ENCODE data around the gene BCL11A. TPM values are rescaled to one million over a fixed set of nuclear protein-coding genes. Genes with fewer than 3 reads are reported as not detected.

BCL11A gene
- polyA plus RNA-seq, 1 experiment = 0.60 TPM

GRCh38 chr2:60505240-60505879 is 48.1 kb downstream of the BCL11A start:
- TF ChIP-seq, protein P1, sequence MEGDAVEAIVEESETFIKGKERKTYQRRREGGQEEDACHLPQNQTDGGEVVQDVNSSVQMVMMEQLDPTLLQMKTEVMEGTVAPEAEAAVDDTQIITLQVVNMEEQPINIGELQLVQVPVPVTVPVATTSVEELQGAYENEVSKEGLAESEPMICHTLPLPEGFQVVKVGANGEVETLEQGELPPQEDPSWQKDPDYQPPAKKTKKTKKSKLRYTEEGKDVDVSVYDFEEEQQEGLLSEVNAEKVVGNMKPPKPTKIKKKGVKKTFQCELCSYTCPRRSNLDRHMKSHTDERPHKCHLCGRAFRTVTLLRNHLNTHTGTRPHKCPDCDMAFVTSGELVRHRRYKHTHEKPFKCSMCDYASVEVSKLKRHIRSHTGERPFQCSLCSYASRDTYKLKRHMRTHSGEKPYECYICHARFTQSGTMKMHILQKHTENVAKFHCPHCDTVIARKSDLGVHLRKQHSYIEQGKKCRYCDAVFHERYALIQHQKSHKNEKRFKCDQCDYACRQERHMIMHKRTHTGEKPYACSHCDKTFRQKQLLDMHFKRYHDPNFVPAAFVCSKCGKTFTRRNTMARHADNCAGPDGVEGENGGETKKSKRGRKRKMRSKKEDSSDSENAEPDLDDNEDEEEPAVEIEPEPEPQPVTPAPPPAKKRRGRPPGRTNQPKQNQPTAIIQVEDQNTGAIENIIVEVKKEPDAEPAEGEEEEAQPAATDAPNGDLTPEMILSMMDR (IDR thresholded peaks at IDR 0.05; ENCODE audit: insufficient read depth, low read depth, low read length) = no peak
- no peak overlapping the region for H3K4me3 ChIP-seq (ENCODE audit: low read depth, low read length)
- no peak for DNase-seq (ENCODE audit: low read depth)
- no peaks in the 10 kb centered on the region for H3K27me3 ChIP-seq (ENCODE audit: control insufficient read depth, insufficient read depth, low read length)
- H3K36me3 ChIP-seq (ENCODE audit: control insufficient read depth, insufficient read depth, low read length) = no peaks in the 10 kb centered on the region
- ChIA-PET POLR2A (no interaction called here), CTCF (interaction anchor here (0.6 to 1.7 kb wide), 5 partner anchors 10 to 1611 kb away, joined by 3 to 4 read pairs (median 4); no protein-coding TSS in a partner anchor)

- POLR2A ChIA-PET = no interaction called here
- H3K36me3 ChIP-seq (ENCODE audit: control insufficient read depth, insufficient read depth, low read length) = no peaks in the 10 kb centered on the region
- CTCF ChIA-PET = interaction anchor here (1.7 kb wide), 1 partner anchor 46 kb away, joined by 4 read pairs; no protein-coding TSS in a partner anchor
- TF ChIP-seq, protein P1 (IDR thresholded peaks at IDR 0.05; ENCODE audit: insufficient read depth, low read depth, low read length) = no peak
- no peak overlapping the region for H3K4me3 ChIP-seq (ENCODE audit: low read depth, low read length)
- no peak for DNase-seq (ENCODE audit: low read depth)
- H3K27me3 ChIP-seq (ENCODE audit: control insufficient read depth, insufficient read depth, low read length) = no peaks in the 10 kb centered on the region
Observed at GRCh38 chr2:60504049-60504448, 49.4 kb downstream of the BCL11A start.

- DNase-seq (ENCODE audit: low read depth) = no peak
- ChIA-PET CTCF (no interaction called here), POLR2A (no interaction called here)
- TF ChIP-seq, protein P1 (IDR thresholded peaks at IDR 0.05; ENCODE audit: insufficient read depth, low read depth, low read length) = no peak
- Histone ChIP-seq H3K36me3 (ENCODE audit: control insufficient read depth, insufficient read depth, low read length) (no peaks in the 10 kb centered on the region), H3K27me3 (ENCODE audit: control insufficient read depth, insufficient read depth, low read length) (no peaks in the 10 kb centered on the region), H3K4me3 (ENCODE audit: low read depth, low read length) (no peak overlapping the region)
Observed at GRCh38 chr2:60502144-60502543, 51.3 kb downstream of the BCL11A start.

DNA sequence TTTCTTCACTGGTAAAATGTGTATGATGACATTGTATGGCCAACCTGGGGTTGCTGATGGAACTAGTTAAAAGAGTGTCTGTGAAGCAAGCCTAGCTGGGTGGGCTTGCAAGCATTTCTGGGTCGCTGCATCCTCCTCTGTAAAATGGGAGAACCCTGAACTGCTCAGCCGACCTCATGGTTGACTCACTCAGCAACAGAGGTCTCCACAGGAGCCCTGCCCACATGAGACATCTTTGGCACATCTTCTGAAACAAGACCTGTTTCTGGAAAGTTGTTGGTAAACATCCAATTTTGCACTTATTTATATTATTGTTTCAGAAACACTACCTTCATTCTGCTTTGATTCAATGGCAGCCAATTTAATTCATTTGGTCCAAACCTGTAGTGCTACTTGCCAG is 52.6 kb downstream of the BCL11A start:
- ChIA-PET CTCF (interaction anchor here (1.8 kb wide), 1 partner anchor 49 kb away, joined by 8 read pairs; no protein-coding TSS in a partner anchor), POLR2A (no interaction called here)
- Histone ChIP-seq H3K27me3 (ENCODE audit: control insufficient read depth, insufficient read depth, low read length) (no peaks in the 10 kb centered on the region), H3K36me3 (ENCODE audit: control insufficient read depth, insufficient read depth, low read length) (no peaks in the 10 kb centered on the region), H3K4me3 (ENCODE audit: low read depth, low read length) (no peak overlapping the region)
- DNase-seq (ENCODE audit: low read depth) = no peak
- TF ChIP-seq, protein P1 (IDR thresholded peaks at IDR 0.05; ENCODE audit: insufficient read depth, low read depth, low read length) = no peak

DNA sequence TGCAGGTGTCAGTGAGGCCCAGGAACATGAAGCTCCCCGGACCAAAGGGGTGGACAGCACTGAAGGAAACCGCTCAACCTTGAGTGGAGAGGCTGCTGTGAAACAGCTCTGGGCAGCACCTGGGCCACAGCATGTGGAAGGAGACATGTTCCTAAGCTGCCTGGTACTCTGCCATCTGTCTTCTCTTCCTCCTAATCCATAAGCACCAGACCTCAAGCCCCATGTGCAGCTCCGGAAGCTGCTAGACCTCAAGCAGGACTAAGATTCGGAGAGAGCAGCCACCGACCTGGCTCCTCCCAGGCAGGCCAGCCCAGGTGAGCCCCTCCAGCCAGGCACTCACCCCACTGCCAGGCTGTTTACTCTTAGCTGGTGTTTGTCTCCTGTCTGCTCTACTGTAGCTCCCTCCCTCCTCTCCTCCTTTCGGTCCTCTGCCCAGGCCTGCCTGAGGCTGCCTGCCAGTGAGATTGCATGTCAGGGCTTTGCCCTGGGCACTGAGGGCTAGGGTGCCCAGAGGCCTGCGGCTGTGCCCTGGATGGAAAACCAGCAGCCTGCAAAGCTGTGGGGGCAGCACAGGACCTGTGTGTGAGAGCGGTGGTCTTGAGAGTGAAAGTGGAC is 53.7 kb downstream of the BCL11A start:
- no peak for DNase-seq (ENCODE audit: low read depth)
- H3K36me3 ChIP-seq (ENCODE audit: control insufficient read depth, insufficient read depth, low read length) = no peaks in the 10 kb centered on the region
- POLR2A ChIA-PET = no interaction called here
- CTCF ChIA-PET = interaction anchor here (0.6 to 1.8 kb wide), 4 partner anchors 16 to 84 kb away, joined by 3 to 8 read pairs (median 6); no protein-coding TSS in a partner anchor
- H3K27me3 ChIP-seq (ENCODE audit: control insufficient read depth, insufficient read depth, low read length) = no peaks in the 10 kb centered on the region
- H3K4me3 ChIP-seq (ENCODE audit: low read depth, low read length) = no peak overlapping the region
- TF ChIP-seq, protein P1 (IDR thresholded peaks at IDR 0.05; ENCODE audit: insufficient read depth, low read depth, low read length) = no peak
